Vagina (tissue), 2 donors: Measurements from ENCODE around the gene CPHXL. TPM values are rescaled to one million over a fixed set of nuclear protein-coding genes. Genes with fewer than 3 reads are reported as not detected.

Experiments used
- DNase-seq, 2 donors: peaks; one replicate each; pipeline ENCODE4 v3.0.0-alpha.2; 2017; ENCODE audit errors: extremely low spot score in 2 of 2
- H3K27ac ChIP-seq: fragments of 200-600 bp; sonication (generic); one replicate; pipeline ENCODE4 v1.5.1; 2019
- H3K27me3 ChIP-seq: fragments of 200-600 bp; sonication (generic); one replicate; pipeline ENCODE4 v1.5.1; 2019
- H3K36me3 ChIP-seq, 2 donors: fragments of 200-600 bp; sonication (generic); one replicate each; pipeline ENCODE4 v1.5.1; 2017 to 2019
- H3K4me1 ChIP-seq: fragments of 200-600 bp; sonication (generic); one replicate; pipeline ENCODE4 v1.5.1; 2019
- H3K4me3 ChIP-seq, 2 donors: fragments of 200-600 bp; sonication (generic); 1 replicate in 1 of 2; 2 replicates in 1 of 2; pipeline ENCODE4 v1.5.1; 2016 to 2019
- H3K9me3 ChIP-seq: fragments of 200-600 bp; sonication (generic); one replicate; pipeline ENCODE4 v1.5.1; 2019
- CTCF ChIP-seq, 3 experiments: fragments of 450-650 bp in 2 of 3; fragments of 200-600 bp in 1 of 3; sonication (generic) in 1 of 3; IDR thresholded peaks; one replicate each; pipeline ENCODE4 v1.5.1; 2017 to 2019; ENCODE audit warnings: antibody characterized with exemption in 3 of 3, mild to moderate bottlenecking in 2 of 3, moderate library complexity in 2 of 3
- POLR2A ChIP-seq, 2 donors: fragments of 450-650 bp; IDR thresholded peaks; one replicate each; pipeline ENCODE4 v1.6.1; 2017; ENCODE audit warnings: antibody characterized with exemption in 2 of 2, mild to moderate bottlenecking in 2 of 2, moderate library complexity in 2 of 2
- POLR2AphosphoS5 ChIP-seq, 2 donors: sonication (generic); formaldehyde crosslinking; IDR thresholded peaks; one replicate each; pipeline ENCODE4 v1.9.0; 2017; ENCODE audit warnings: antibody characterized with exemption in 2 of 2, mild to moderate bottlenecking in 2 of 2, low read depth in 1 of 2; ENCODE audit not compliant: insufficient read depth in 1 of 2
- intact Hi-C: fragments of 100-400 bp; cut with DNase I; formaldehyde crosslinking; loops from one replicate; pipeline ENCODE4 v1.15.1; 2023
- total RNA-seq: library from RNA; depleted of rRNA; stranded (reverse); fragments of >200 nt; gene quantifications from one replicate; pipeline ENCODE4 v1.2.3, GENCODE V29; 2016

The CPHXL gene
- total RNA-seq, 1 donor from 2014 or later: not detected

GRCh38 chr16:75762746-75763145 lies 36.5 kb upstream of the CPHXL start:
- no peaks in the 10 kb centered on the region for H3K27me3 ChIP-seq
- intact Hi-C loops: loop anchor here (10.0 kb wide), 1 partner anchor 288 kb away; no protein-coding TSS in a partner anchor

GRCh38 chr16:75761108-75761507 lies 34.8 kb upstream of the CPHXL start:
- Histone ChIP-seq H3K9me3 (no peaks in the 10 kb centered on the region), H3K4me1 (no peaks in the 10 kb centered on the region), H3K27me3 (no peaks in the 10 kb centered on the region), H3K36me3 (no peaks in the 10 kb centered on the region), H3K4me3 (no peak overlapping the region), H3K27ac (no peak overlapping the region)
- DNase-seq: no peak
- TF ChIP-seq CTCF (IDR thresholded peaks at IDR 0.05) (no peak), POLR2A (IDR thresholded peaks at IDR 0.05) (no peak), POLR2AphosphoS5 (IDR thresholded peaks at IDR 0.05; ENCODE audit: insufficient read depth in 1 of 2, low read depth in 1 of 2) (no peak)
- intact Hi-C loops: loop anchor here (10.0 kb wide), 1 partner anchor 286 kb away; no protein-coding TSS in a partner anchor

More at GRCh38 chr16:75762746-75763145, 36.5 kb upstream of the CPHXL start:
- DNase-seq: no peak
- Histone ChIP-seq H3K4me3 (no peak overlapping the region), H3K27ac (no peak overlapping the region), H3K9me3 (no peaks in the 10 kb centered on the region), H3K36me3 (no peaks in the 10 kb centered on the region), H3K4me1 (no peaks in the 10 kb centered on the region)
- TF ChIP-seq POLR2AphosphoS5 (IDR thresholded peaks at IDR 0.05; ENCODE audit: insufficient read depth in 1 of 2, low read depth in 1 of 2) (no peak), CTCF (IDR thresholded peaks at IDR 0.05) (no peak), POLR2A (IDR thresholded peaks at IDR 0.05) (no peak)

GRCh38 chr16:75760018-75760519 lies 33.8 kb upstream of the CPHXL start:
- no peak overlapping the region for H3K4me3 ChIP-seq
- no peak for DNase-seq
- intact Hi-C loops: loop anchor here (10.0 kb wide), 1 partner anchor 285 kb away; no protein-coding TSS in a partner anchor

GRCh38 chr16:75758215-75758614 lies 31.9 kb upstream of the CPHXL start:
- intact Hi-C loops: no loop called here
- H3K36me3 ChIP-seq: no peaks in the 10 kb centered on the region
- DNase-seq: no peak
- H3K4me1 ChIP-seq: peaks cover 12% of the 10 kb centered on the region
- H3K4me3 ChIP-seq: no peak overlapping the region
- no peaks in the 10 kb centered on the region for H3K27me3 ChIP-seq
- no peak overlapping the region for H3K27ac ChIP-seq
- TF ChIP-seq POLR2A (IDR thresholded peaks at IDR 0.05): no peak
- no peak for TF ChIP-seq POLR2AphosphoS5 (IDR thresholded peaks at IDR 0.05; ENCODE audit: insufficient read depth in 1 of 2, low read depth in 1 of 2)
- TF ChIP-seq CTCF (IDR thresholded peaks at IDR 0.05): no peak
- no peaks in the 10 kb centered on the region for H3K9me3 ChIP-seq

More at GRCh38 chr16:75760018-75760519, 33.8 kb upstream of the CPHXL start:
- Histone ChIP-seq H3K4me1 (no peaks in the 10 kb centered on the region), H3K9me3 (no peaks in the 10 kb centered on the region), H3K36me3 (no peaks in the 10 kb centered on the region), H3K27ac (no peak overlapping the region), H3K27me3 (no peaks in the 10 kb centered on the region)
- TF ChIP-seq POLR2A (IDR thresholded peaks at IDR 0.05): no peak
- TF ChIP-seq CTCF (IDR thresholded peaks at IDR 0.05): no peak
- no peak for TF ChIP-seq POLR2AphosphoS5 (IDR thresholded peaks at IDR 0.05; ENCODE audit: insufficient read depth in 1 of 2, low read depth in 1 of 2)

GRCh38 chr16:75754141-75754540 lies 27.9 kb upstream of the CPHXL start:
- Histone ChIP-seq H3K4me3 (no peak overlapping the region), H3K4me1 (peaks cover 12% of the 10 kb centered on the region), H3K27me3 (no peaks in the 10 kb centered on the region), H3K9me3 (no peaks in the 10 kb centered on the region), H3K27ac (peak overlapping the region; percentile 17), H3K36me3 (no peaks in the 10 kb centered on the region)
- intact Hi-C loops: no loop called here
- no peak for DNase-seq
- TF ChIP-seq POLR2AphosphoS5 (IDR thresholded peaks at IDR 0.05; ENCODE audit: insufficient read depth in 1 of 2, low read depth in 1 of 2) (peak in 1 of 2 donors; percentile 87), CTCF (IDR thresholded peaks at IDR 0.05) (no peak), POLR2A (IDR thresholded peaks at IDR 0.05) (no peak)
